Epidermal melanocyte (primary cell): ENCODE measurements around the gene SEC31B.

Experiments used
- DNase-seq: peaks from one replicate; pipeline ENCODE4 v3.0.0; 2011; ENCODE audit warnings: low spot score; ENCODE audit not compliant: insufficient read length

Gene SEC31B

GRCh38 chr10:100446130-100446761, 73.4 kb downstream of the SEC31B start:
- DNase-seq: no peak

GRCh38 chr10:100442548-100442947, 77.1 kb downstream of the SEC31B start:
- DNase-seq: no peak

- DNase-seq: no peak
These were observed 80.9 kb downstream of the SEC31B start for GRCh38 chr10:100438674-100439315.
